Gastroesophageal sphincter (tissue), 3 donors: ENCODE results near the gene RAC2.

Source experiments
- POLR2A ChIP-seq, 2 donors: fragments of 450-650 bp; IDR thresholded peaks; one replicate each; pipeline ENCODE4 v1.6.1; 2017; ENCODE audit warnings: antibody characterized with exemption in 2 of 2, mild to moderate bottlenecking in 2 of 2, moderate library complexity in 1 of 2
- POLR2AphosphoS5 ChIP-seq: sonication (generic); formaldehyde crosslinking; IDR thresholded peaks from one replicate; pipeline ENCODE4 v1.6.1; 2017; ENCODE audit warnings: antibody characterized with exemption
- TF ChIP-seq, protein P1 (sequence below), 4 experiments: fragments of 200-600 bp in 2 of 4; fragments of 450-650 bp in 2 of 4; sonication (generic) in 1 of 4; IDR thresholded peaks; one replicate each; pipeline ENCODE4 v1.5.1; 2017 to 2019; ENCODE audit warnings: antibody characterized with exemption in 4 of 4, mild to moderate bottlenecking in 2 of 4, moderate library complexity in 2 of 4

DNA sequence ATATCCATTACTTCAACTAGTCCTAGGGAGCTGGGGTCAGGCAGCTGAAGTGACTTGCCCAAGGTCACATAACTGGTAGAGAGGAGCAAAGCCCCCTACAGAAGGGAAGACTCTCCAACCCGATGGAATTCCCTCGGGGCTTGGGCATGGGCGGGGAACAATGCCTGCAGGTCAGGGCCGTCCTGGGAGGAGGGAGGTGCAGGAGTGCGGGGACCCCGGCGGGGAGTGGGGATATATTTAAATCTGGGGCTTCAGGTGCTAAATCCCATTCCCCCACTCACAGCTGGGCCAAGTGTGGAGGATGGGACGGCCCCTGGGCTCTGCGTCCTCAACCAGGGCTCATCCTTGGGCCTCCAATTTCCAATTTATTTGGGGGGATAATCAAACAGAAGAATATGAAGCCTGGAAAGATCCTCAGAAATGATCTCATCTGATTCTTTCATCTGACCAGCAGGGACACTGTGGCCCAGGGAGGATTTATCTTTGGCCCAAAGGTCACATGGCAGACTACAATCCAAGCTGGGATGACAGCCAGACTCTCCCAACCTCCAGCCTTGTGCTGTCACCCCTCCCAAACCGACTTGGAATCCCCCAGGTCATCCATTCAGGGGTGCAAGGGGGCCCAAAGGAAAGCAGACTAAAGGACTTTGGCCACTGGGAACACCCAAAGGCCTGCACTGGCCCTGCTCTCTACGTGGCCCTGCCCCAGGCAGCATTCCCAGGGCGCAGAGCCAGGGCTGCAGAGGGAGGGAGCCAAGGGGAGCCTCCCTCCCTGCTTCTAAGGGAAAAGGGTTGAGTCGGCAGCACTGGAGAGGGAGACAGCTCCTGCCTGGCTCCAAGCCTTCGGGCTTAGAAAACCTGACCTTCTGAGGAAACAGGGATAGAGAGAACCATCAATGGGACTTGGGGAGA, 47.3 kb downstream of the RAC2 start:
- TF ChIP-seq POLR2AphosphoS5 = peak; percentile 75
- no peak for TF ChIP-seq POLR2A (IDR thresholded peaks at IDR 0.05)
- TF ChIP-seq, protein P1, sequence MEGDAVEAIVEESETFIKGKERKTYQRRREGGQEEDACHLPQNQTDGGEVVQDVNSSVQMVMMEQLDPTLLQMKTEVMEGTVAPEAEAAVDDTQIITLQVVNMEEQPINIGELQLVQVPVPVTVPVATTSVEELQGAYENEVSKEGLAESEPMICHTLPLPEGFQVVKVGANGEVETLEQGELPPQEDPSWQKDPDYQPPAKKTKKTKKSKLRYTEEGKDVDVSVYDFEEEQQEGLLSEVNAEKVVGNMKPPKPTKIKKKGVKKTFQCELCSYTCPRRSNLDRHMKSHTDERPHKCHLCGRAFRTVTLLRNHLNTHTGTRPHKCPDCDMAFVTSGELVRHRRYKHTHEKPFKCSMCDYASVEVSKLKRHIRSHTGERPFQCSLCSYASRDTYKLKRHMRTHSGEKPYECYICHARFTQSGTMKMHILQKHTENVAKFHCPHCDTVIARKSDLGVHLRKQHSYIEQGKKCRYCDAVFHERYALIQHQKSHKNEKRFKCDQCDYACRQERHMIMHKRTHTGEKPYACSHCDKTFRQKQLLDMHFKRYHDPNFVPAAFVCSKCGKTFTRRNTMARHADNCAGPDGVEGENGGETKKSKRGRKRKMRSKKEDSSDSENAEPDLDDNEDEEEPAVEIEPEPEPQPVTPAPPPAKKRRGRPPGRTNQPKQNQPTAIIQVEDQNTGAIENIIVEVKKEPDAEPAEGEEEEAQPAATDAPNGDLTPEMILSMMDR (IDR thresholded peaks at IDR 0.05) = peak in 3 of 4 experiments; percentile 18 to 39 (median 19)
